HUDEP-2 (cell line): Measurements from ENCODE around the gene MED22.
"Not testable (repeated sequence)": the region's sequence is repeated elsewhere in the genome, so short reads cannot be mapped to it uniquely, and the experiment has no call there.

ENCODE experiments used
- DNase-seq, 76 experiments: peaks; one replicate each; lab custom pipeline; 2025; ENCODE audit not compliant: unreplicated experiment in 76 of 76; lab: John Stamatoyannopoulos, UW

The MED22 gene

GRCh38 chr9:133315997-133316396 lies 31.9 kb downstream of the MED22 start:
- no peak for DNase-seq

- DNase-seq, result no peak
Measured at GRCh38 chr9:133309608-133310007, 38.3 kb downstream of the MED22 start.

GRCh38 chr9:133307301-133307700 lies 40.6 kb downstream of the MED22 start:
- no peak for DNase-seq

GRCh38 chr9:133306242-133307204 lies 41.4 kb downstream of the MED22 start:
- no peak for DNase-seq

- DNase-seq, result no peak
Measured at GRCh38 chr9:133305731-133306130, 42.2 kb downstream of the MED22 start.

GRCh38 chr9:133304477-133305377 lies 43.2 kb downstream of the MED22 start:
- no peak for DNase-seq

- DNase-seq, result no peak
Measured at GRCh38 chr9:133304158-133304470, 43.8 kb downstream of the MED22 start.

- DNase-seq, result no peak
Measured at GRCh38 chr9:133303266-133304157, 44.4 kb downstream of the MED22 start.

- DNase-seq, result no peak
Measured at GRCh38 chr9:133301253-133302230, 46.4 kb downstream of the MED22 start.

GRCh38 chr9:133299996-133300395 lies 47.9 kb downstream of the MED22 start:
- not testable (repeated sequence) for DNase-seq

- no peak for DNase-seq
Measured at GRCh38 chr9:133294257-133294656, 53.7 kb downstream of the MED22 start.

- DNase-seq, result no peak
Measured at GRCh38 chr9:133290751-133291302, 57.1 kb downstream of the MED22 start.
